GM19455 (cell line): ENCODE measurements around the gene ETHE1.
"Not testable (repeated sequence)": the region's sequence is repeated elsewhere in the genome, so short reads cannot be mapped to it uniquely, and the experiment has no call there.

Experiments
- ATAC-seq: cut with Tn5 transposase; IDR thresholded peaks from one replicate; pipeline ENCODE4 v1.9.1; 2021; ENCODE audit not compliant: unreplicated experiment

The ETHE1 gene

GRCh38 chr19:43552616-43553015, 25.6 kb upstream of the ETHE1 start:
- ATAC-seq, result no peak

- no peak for ATAC-seq
These were observed 25.1 kb upstream of the ETHE1 start for GRCh38 chr19:43552198-43552450.

GRCh38 chr19:43551399-43552197, 24.6 kb upstream of the ETHE1 start:
- no peak for ATAC-seq

- no peak for ATAC-seq
These were observed 21.7 kb upstream of the ETHE1 start for GRCh38 chr19:43548706-43549105.

GRCh38 chr19:43547926-43548325, 20.9 kb upstream of the ETHE1 start:
- not testable (repeated sequence) for ATAC-seq

- no peak for ATAC-seq
These were observed 19.6 kb upstream of the ETHE1 start for GRCh38 chr19:43546581-43546980.

GRCh38 chr19:43545981-43546380, 19.0 kb upstream of the ETHE1 start:
- ATAC-seq, result no peak

- ATAC-seq, result no peak
These were observed 18.3 kb upstream of the ETHE1 start for GRCh38 chr19:43545276-43545675.

GRCh38 chr19:43544077-43544476, 17.1 kb upstream of the ETHE1 start:
- no peak for ATAC-seq

GRCh38 chr19:43541920-43542650, 15.1 kb upstream of the ETHE1 start:
- ATAC-seq, result no peak

- ATAC-seq, result no peak
These were observed 13.4 kb upstream of the ETHE1 start for GRCh38 chr19:43540381-43540780.

DNA sequence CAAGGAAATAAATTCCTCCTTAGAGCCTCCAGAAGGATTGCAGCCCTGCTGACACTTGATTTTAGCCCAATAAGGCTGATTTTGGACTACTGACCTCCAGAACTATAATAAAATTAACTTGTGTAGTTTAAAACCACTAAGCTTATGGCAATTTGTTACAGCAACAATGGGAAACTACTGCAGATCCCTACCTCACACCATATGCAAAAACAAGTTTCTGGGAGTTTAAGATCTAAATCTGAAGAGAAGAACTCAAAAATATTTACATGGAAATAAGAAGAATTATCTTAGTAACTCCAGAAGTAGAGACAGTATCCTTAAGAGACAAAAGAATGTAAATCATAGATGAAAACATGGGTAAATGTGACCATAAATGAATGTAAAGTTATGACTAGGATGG, 11.9 kb upstream of the ETHE1 start:
- no peak for ATAC-seq

DNA sequence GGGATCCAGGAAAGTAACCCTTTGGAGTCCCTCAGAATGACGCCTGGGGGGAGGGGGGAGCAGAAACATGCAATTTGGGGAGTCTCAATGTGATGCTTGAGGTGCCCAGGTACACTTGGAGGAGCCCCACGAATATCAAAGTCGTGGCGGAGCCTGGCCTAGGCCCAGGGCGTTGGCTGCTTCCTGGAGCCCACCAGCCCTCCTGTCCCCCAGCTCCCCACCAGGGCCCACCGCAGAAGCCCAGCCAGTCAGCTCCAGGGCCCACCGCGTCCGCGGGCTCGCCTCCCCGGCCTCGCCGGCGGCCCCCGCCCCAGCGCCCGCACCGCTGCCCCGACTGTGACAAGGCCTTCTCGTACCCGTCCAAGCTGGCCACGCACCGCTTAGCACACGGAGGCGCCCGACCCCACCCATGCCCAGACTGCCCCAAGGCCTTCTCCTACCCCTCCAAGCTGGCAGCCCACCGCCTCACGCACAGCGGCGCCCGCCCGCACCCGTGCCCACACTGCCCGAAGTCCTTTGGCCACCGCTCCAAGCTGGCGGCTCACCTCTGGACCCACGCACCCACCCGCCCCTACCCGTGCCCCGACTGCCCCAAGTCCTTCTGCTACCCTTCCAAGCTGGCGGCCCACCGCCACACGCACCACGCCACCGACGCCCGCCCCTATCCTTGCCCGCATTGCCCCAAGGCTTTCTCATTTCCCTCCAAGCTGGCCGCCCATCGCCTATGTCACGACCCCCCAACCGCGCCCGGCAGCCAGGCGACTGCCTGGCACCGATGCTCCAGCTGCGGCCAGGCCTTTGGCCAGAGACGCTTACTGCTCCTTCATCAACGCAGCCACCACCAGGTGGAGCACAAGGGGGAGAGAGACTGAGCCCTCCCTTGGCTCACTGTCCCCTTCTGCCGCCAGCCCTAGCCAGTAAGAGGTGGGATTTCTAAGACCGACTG, 8.1 kb upstream of the ETHE1 start:
- ATAC-seq, result no peak

- no peak for ATAC-seq
These were observed 7.4 kb upstream of the ETHE1 start for GRCh38 chr19:43534305-43534815.

- ATAC-seq, result peak; percentile 45
These were observed 6.7 kb upstream of the ETHE1 start for GRCh38 chr19:43533546-43534304.

DNA sequence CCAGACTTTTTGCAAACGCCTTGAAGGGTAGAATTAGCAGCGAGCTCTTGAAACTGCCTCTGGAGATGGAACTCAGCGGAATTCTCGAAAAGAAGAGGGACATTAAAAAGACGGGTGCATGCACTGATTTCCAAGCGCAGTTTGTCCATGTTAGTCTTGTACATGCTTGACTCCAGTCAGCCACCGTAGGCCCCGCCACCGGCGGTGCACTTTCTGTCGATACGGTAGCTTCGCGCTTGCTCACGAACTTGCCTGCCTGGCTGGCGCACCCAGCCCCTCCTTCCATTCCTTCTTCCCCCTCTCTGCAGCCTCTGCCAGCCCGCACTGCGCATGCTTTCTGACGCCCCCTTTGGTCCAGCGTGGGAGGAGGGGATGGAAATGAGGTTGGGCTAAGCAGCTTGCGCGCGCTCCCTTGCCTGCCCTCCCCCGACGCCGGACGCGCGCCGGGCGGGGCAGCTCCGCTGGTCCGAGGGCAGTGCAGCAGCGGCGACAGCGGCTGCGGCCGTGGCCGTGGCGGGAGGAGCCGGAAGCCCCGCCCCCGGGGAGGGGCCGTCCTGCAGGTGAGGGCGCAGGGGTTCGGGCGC, 6.1 kb upstream of the ETHE1 start, which contains the start of gene ZNF575:
ZNF575 (plus strand) TSS at position 227 of the 584 bp plus-strand sequence. CDS start 1,235 bp downstream, outside the sequence.
- ATAC-seq, result peak; percentile 58

GRCh38 chr19:43532571-43532961, 5.6 kb upstream of the ETHE1 start:
- ATAC-seq, result peak; percentile 8

- ATAC-seq, result no peak
These were observed 1.0 kb upstream of the ETHE1 start for GRCh38 chr19:43527860-43528622.
